HEK293T (cell line): ENCODE measurements around the gene MYOZ1.

Experiments used
- CTCF ChIA-PET: fragments of 350-600 bp; formaldehyde crosslinking; extraction: SDS; loops from one replicate; lab custom pipeline; 2021; ENCODE audit warnings: antibody characterized with exemption, inconsistent platforms; lab: Yijun Ruan, JAX
- POLR2A ChIA-PET: fragments of 350-600 bp; formaldehyde crosslinking; extraction: SDS; loops from one replicate; lab custom pipeline; 2020; ENCODE audit warnings: antibody characterized with exemption, inconsistent platforms; lab: Yijun Ruan, JAX
- DNase-seq: peaks from one replicate; pipeline ENCODE4 v3.0.0; 2012; ENCODE audit warnings: mixed read lengths; ENCODE audit errors: extremely low spot score
- ARNT ChIP-seq: fragments of 450-650 bp; IDR thresholded peaks from 2 replicates; pipeline ENCODE4 v1.6.1; 2017; ENCODE audit warnings: mild to moderate bottlenecking
- BHLHE40 ChIP-seq: fragments of 450-650 bp; IDR thresholded peaks from 2 replicates; pipeline ENCODE4 v1.6.1; 2016; ENCODE audit warnings: mild to moderate bottlenecking, moderate library complexity, borderline replicate concordance
- CTBP1 ChIP-seq: fragments of 450-650 bp; IDR thresholded peaks from 2 replicates; pipeline ENCODE4 v1.6.1; 2016; ENCODE audit warnings: borderline replicate concordance
- ELF4 ChIP-seq: fragments of 450-650 bp; IDR thresholded peaks from 2 replicates; pipeline ENCODE4 v1.6.1; 2017; ENCODE audit warnings: antibody characterized with exemption
- FOXA1 ChIP-seq: fragments of 450-650 bp; IDR thresholded peaks from 2 replicates; pipeline ENCODE4 v1.6.1; 2016; ENCODE audit warnings: mild to moderate bottlenecking
- FOXK2 ChIP-seq: fragments of 450-650 bp; IDR thresholded peaks from 2 replicates; pipeline ENCODE4 v1.6.1; 2016; ENCODE audit warnings: mild to moderate bottlenecking
- FOXM1 ChIP-seq: fragments of 450-650 bp; IDR thresholded peaks from 2 replicates; pipeline ENCODE4 v1.6.1; 2017; ENCODE audit warnings: mild to moderate bottlenecking, borderline replicate concordance
- HDGF ChIP-seq: fragments of 450-650 bp; IDR thresholded peaks from 2 replicates; pipeline ENCODE4 v1.6.1; 2017; ENCODE audit warnings: antibody characterized with exemption, borderline replicate concordance
- L3MBTL2 ChIP-seq: fragments of 450-650 bp; conservative IDR thresholded peaks from 2 replicates; pipeline ENCODE4 v1.6.1; 2016; ENCODE audit warnings: mild to moderate bottlenecking
- LEF1 ChIP-seq: fragments of 450-650 bp; IDR thresholded peaks from 2 replicates; pipeline ENCODE4 v1.6.1; 2017; ENCODE audit warnings: mild to moderate bottlenecking, borderline replicate concordance
- NFRKB ChIP-seq: fragments of 450-650 bp; IDR thresholded peaks from 2 replicates; pipeline ENCODE4 v1.6.1; 2016; ENCODE audit warnings: mild to moderate bottlenecking, moderate library complexity
- PKNOX1 ChIP-seq: fragments of 450-650 bp; IDR thresholded peaks from 2 replicates; pipeline ENCODE4 v1.6.1; 2016
- SP1 ChIP-seq: fragments of 450-650 bp; IDR thresholded peaks from 2 replicates; pipeline ENCODE4 v1.6.1; 2017
- SUZ12 ChIP-seq: fragments of 450-650 bp; IDR thresholded peaks from 2 replicates; pipeline ENCODE4 v1.6.1; 2016; ENCODE audit warnings: mild to moderate bottlenecking
- TARDBP ChIP-seq: fragments of 450-650 bp; IDR thresholded peaks from 2 replicates; pipeline ENCODE4 v1.6.1; 2016
- ZNF384 ChIP-seq: fragments of 450-650 bp; IDR thresholded peaks from 2 replicates; pipeline ENCODE4 v1.6.1; 2016

MYOZ1 gene

GRCh38 chr10:73644015-73644743, 2.9 kb upstream of the MYOZ1 start:
- ChIA-PET CTCF (interaction anchor here (0.6 to 5.2 kb wide), 5 partner anchors 85 to 152 kb away, joined by 3 to 41 read pairs (median 4); no protein-coding TSS in a partner anchor), POLR2A (interaction anchor here (0.7 to 1.7 kb wide), 3 partner anchors 16 to 114 kb away, joined by 3 to 10 read pairs (median 6); no protein-coding TSS in a partner anchor)
- peak; percentile 77 for DNase-seq
- TF ChIP-seq SUZ12 (no peak), ZNF384 (no peak), FOXM1 (no peak), LEF1 (no peak), NFRKB (no peak), HDGF (no peak), TARDBP (no peak), PKNOX1 (no peak)

- ChIA-PET CTCF (interaction anchor here (0.6 to 5.2 kb wide), 4 partner anchors 16 to 120 kb away, joined by 3 to 41 read pairs (median 4); no protein-coding TSS in a partner anchor), POLR2A (interaction anchor here (1.5 to 1.7 kb wide), 2 partner anchors 15 to 18 kb away, joined by 6 to 10 read pairs; no protein-coding TSS in a partner anchor)
- DNase-seq, result no peak
- TF ChIP-seq NFRKB, result no peak
- TF ChIP-seq FOXA1, result no peak
- no peak for TF ChIP-seq LEF1
- no peak for TF ChIP-seq SP1
- no peak for TF ChIP-seq ARNT
- TF ChIP-seq L3MBTL2, result no peak
- TF ChIP-seq HDGF, result no peak
- no peak for TF ChIP-seq ELF4
Observed at GRCh38 chr10:73643362-73643761, 2.1 kb upstream of the MYOZ1 start.

DNA sequence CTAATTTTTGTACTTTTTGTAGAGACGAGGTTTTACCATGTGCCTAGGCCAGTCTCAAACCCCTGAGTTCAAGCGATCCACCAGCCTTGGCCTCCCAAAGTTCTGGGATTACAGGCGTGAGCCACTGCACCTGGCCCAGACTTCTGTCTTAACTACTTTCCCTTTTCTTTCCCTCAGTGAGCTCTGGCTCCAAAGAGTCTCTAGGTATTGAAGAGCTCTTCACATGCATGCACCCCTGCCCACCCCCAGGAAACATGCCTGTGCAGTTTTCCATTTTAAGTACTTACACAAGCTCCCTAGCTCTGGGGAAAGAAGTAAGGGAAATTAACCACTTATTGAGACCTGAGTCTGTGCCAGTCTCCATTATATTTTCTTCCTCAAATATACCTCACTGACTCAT, 2.0 kb downstream of the MYOZ1 start:
- CTCF ChIA-PET, result no interaction called here
- TF ChIP-seq BHLHE40, result no peak
- TF ChIP-seq ARNT, result no peak
- TF ChIP-seq HDGF, result no peak
- no peak for TF ChIP-seq LEF1
- no peak for TF ChIP-seq ELF4
- no peak for TF ChIP-seq FOXA1
- no peak for TF ChIP-seq SP1
- TF ChIP-seq CTBP1, result no peak
- TF ChIP-seq SUZ12, result no peak
- TF ChIP-seq FOXK2, result no peak
- TF ChIP-seq NFRKB, result no peak
- no peak for TF ChIP-seq PKNOX1
- no peak for DNase-seq
- POLR2A ChIA-PET, result interaction anchor here (1.1 kb wide), 1 partner anchor 12 kb away, joined by 4 read pairs; no protein-coding TSS in a partner anchor

GRCh38 chr10:73635781-73636180, 5.5 kb downstream of the MYOZ1 start:
- ChIA-PET CTCF (no interaction called here), POLR2A (interaction anchor here (1.0 to 2.8 kb wide), 2 partner anchors 9 to 10 kb away, joined by 3 to 9 read pairs; no protein-coding TSS in a partner anchor)
- TF ChIP-seq NFRKB, result no peak
- no peak for TF ChIP-seq SUZ12
- TF ChIP-seq FOXM1, result no peak
- TF ChIP-seq PKNOX1, result no peak
- TF ChIP-seq FOXK2, result no peak
- TF ChIP-seq HDGF, result no peak
- TF ChIP-seq ZNF384, result no peak
- no peak for DNase-seq

- ChIA-PET CTCF (no interaction called here), POLR2A (interaction anchor here (2.8 kb wide), 1 partner anchor 9 kb away, joined by 9 read pairs; no protein-coding TSS in a partner anchor)
- DNase-seq, result no peak
- TF ChIP-seq ZNF384, result no peak
- no peak for TF ChIP-seq SP1
Observed at GRCh38 chr10:73634421-73634820, 6.9 kb downstream of the MYOZ1 start.

GRCh38 chr10:73629165-73629564, 12.1 kb downstream of the MYOZ1 start:
- CTCF ChIA-PET, result interaction anchor here (0.6 kb wide), 1 partner anchor 1498 kb away, joined by 3 read pairs; no protein-coding TSS in a partner anchor
- no peak for DNase-seq
- TF ChIP-seq CTBP1 (no peak), FOXA1 (no peak), ARNT (no peak), LEF1 (no peak), ELF4 (no peak), PKNOX1 (no peak), L3MBTL2 (no peak), TARDBP (no peak)
- POLR2A ChIA-PET, result interaction anchor here (1.3 to 2.6 kb wide), 2 partner anchors 9 to 14 kb away, joined by 4 to 10 read pairs; no protein-coding TSS in a partner anchor
